ENCODE data around the gene INTS11.

- TF ChIP-seq CTCF (IDR thresholded peaks at IDR 0.05 in 2 of 3, conservative IDR thresholded peaks at IDR 0.05 in 1 of 3; ENCODE audit: control insufficient read depth in 2 of 3, extremely low read depth in 1 of 3, insufficient read depth in 1 of 3, low read depth in 3 of 3, low read length in 3 of 3) (no peak), USF2 (IDR thresholded peaks at IDR 0.05; ENCODE audit: borderline replicate concordance, low read depth, low read length) (no peak), EP300 (IDR thresholded peaks at IDR 0.05; ENCODE audit: borderline replicate concordance in 1 of 2, control insufficient read depth in 1 of 2, low read depth in 2 of 2, low read length in 2 of 2) (no peak)
These were observed 2.0 kb downstream of the INTS11 start for GRCh38 chr1:1322418-1322817.
